GM23248 (cell line): ENCODE results near the gene TMEM51.

Source experiments
- EZH2 ChIP-seq: fragments of 200-600 bp; sonication (generic); IDR thresholded peaks from 2 replicates; pipeline ENCODE4 v1.6.1; 2018; ENCODE audit warnings: antibody characterized with exemption, mild to moderate bottlenecking; ENCODE audit not compliant: insufficient read depth, poor library complexity, severe bottlenecking
- EZH2phosphoT487 ChIP-seq: fragments of 200-600 bp; sonication (generic); IDR thresholded peaks from 2 replicates; pipeline ENCODE4 v1.6.1; 2018; ENCODE audit warnings: antibody characterized with exemption, moderate library complexity, mild to moderate bottlenecking, low read depth; ENCODE audit not compliant: insufficient read depth

DNA sequence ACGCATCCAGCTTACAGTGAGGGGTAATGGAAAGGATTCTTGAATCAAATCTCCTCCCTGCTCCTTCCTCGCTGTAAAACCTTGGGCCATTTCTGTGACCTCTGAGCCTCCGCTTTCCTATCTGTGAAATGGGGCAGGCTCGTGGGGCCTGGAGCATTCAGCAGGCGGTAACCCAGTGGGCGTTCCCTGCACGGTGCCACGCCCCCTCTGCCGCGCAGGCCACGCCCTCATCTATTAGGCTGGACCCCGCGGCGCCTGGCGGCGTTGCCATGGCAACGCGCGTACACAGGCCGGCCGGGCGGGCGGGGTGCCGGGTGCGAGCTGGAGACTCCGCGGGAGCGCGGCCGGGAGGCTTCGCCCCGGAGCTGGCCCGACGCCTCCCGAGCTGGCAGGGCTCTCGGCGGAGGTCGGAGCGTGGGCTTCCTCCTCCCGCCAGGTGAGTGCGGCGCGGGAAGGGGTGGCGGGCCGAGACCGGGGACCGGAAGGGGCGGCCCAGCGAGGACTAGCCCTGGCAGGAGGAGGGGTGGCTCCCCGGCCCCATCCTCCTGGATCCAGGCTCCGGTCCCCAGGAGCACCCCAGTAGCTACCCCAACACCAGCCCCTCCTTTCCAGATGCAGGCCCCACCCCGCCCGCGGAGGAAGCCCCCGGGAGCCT lies 93.5 kb downstream of the TMEM51 start, which contains the start of gene FHAD1:
- TF ChIP-seq EZH2phosphoT487 (no peak), EZH2 (no peak)
